HUES64 (cell line): ENCODE measurements around the gene PPP2R3B.
"Not testable (repeated sequence)": the region's sequence is repeated elsewhere in the genome, so short reads cannot be mapped to it uniquely, and the experiment has no call there.

ENCODE experiments used
- H3K27ac ChIP-seq: 2 replicates; pipeline ENCODE4 v1.7.0; 2013; ENCODE audit warnings: low read depth, low read length, inconsistent platforms
- H3K27me3 ChIP-seq: 2 replicates; pipeline ENCODE4 v1.6.1; 2013; ENCODE audit warnings: mild to moderate bottlenecking, low read length; ENCODE audit not compliant: insufficient read depth
- H3K36me3 ChIP-seq: 2 replicates; pipeline ENCODE4 v1.6.1; 2013; ENCODE audit warnings: mild to moderate bottlenecking, low read length; ENCODE audit not compliant: insufficient read depth
- H3K4me1 ChIP-seq: 2 replicates; pipeline ENCODE4 v1.6.1; 2013; ENCODE audit warnings: mild to moderate bottlenecking, low read length, moderate library complexity; ENCODE audit not compliant: insufficient read depth
- H3K4me3 ChIP-seq: 2 replicates; pipeline ENCODE4 v1.5.1; 2013; ENCODE audit warnings: mild to moderate bottlenecking, low read length, moderate library complexity
- H3K9ac ChIP-seq: 2 replicates; pipeline ENCODE4 v1.6.1; 2013; ENCODE audit warnings: mild to moderate bottlenecking, low read depth, low read length
- H3K9me3 ChIP-seq: 2 replicates; pipeline ENCODE4 v1.6.1; 2013; ENCODE audit warnings: low read depth, low read length; ENCODE audit not compliant: insufficient read depth
- WGBS: fragments of 150-250, 120-280 bp; methylation state at CpG from one replicate; pipeline ENCODE4 v1.1.7; 2013; ENCODE audit warnings: missing lambda C conversion rate; 5-methylcytosine and 5-hydroxymethylcytosine counted together

PPP2R3B gene

GRCh38 chrX:351736-352135, 35.0 kb downstream of the PPP2R3B start:
- peaks cover 39% of the 10 kb centered on the region for H3K36me3 ChIP-seq
- H3K4me3 ChIP-seq, result no peak overlapping the region
- no peak overlapping the region for H3K27ac ChIP-seq
- no peak overlapping the region for H3K9ac ChIP-seq
- 96% methylated on average over 8 of the region's 10 CpGs for WGBS
- no peaks in the 10 kb centered on the region for H3K27me3 ChIP-seq
- H3K9me3 ChIP-seq, result no peaks in the 10 kb centered on the region
- no peaks in the 10 kb centered on the region for H3K4me1 ChIP-seq

- H3K27me3 ChIP-seq, H3K4me3 ChIP-seq, H3K27ac ChIP-seq, H3K9ac ChIP-seq, H3K4me1 ChIP-seq, H3K9me3 ChIP-seq: not testable (repeated sequence)
- peaks cover 39% of the 10 kb centered on the region for H3K36me3 ChIP-seq
- WGBS, result 96% methylated on average over 8 of the region's 13 CpGs
Measured at GRCh38 chrX:351324-351641, 35.4 kb downstream of the PPP2R3B start.

GRCh38 chrX:350534-351323, 36.0 kb downstream of the PPP2R3B start:
- H3K4me1 ChIP-seq, result no peaks in the 10 kb centered on the region
- no peaks in the 10 kb centered on the region for H3K27me3 ChIP-seq
- no peaks in the 10 kb centered on the region for H3K9me3 ChIP-seq
- H3K4me3 ChIP-seq, result no peak overlapping the region
- no peak overlapping the region for H3K27ac ChIP-seq
- H3K9ac ChIP-seq, result no peak overlapping the region
- WGBS, result 96% methylated on average over 61 of the region's 61 CpGs
- peaks cover 39% of the 10 kb centered on the region for H3K36me3 ChIP-seq

- Histone ChIP-seq H3K9me3 (no peaks in the 10 kb centered on the region), H3K27me3 (no peaks in the 10 kb centered on the region), H3K27ac (no peak overlapping the region), H3K36me3 (peaks cover 35% of the 10 kb centered on the region), H3K9ac (no peak overlapping the region), H3K4me1 (no peaks in the 10 kb centered on the region), H3K4me3 (no peak overlapping the region)
- WGBS, result 94% methylated on average over 20 of the region's 20 CpGs
Measured at GRCh38 chrX:350148-350533, 36.6 kb downstream of the PPP2R3B start.

- H3K9me3 ChIP-seq, result no peaks in the 10 kb centered on the region
- H3K27ac ChIP-seq, result no peak overlapping the region
- no peaks in the 10 kb centered on the region for H3K27me3 ChIP-seq
- peaks cover 36% of the 10 kb centered on the region for H3K36me3 ChIP-seq
- no peak overlapping the region for H3K9ac ChIP-seq
- WGBS, result 94% methylated on average over 10 of the region's 10 CpGs
- H3K4me3 ChIP-seq, result no peak overlapping the region
- H3K4me1 ChIP-seq, result no peaks in the 10 kb centered on the region
Measured at GRCh38 chrX:349702-350101, 37.0 kb downstream of the PPP2R3B start.

GRCh38 chrX:349196-349595, 37.5 kb downstream of the PPP2R3B start:
- Histone ChIP-seq H3K4me3 (no peak overlapping the region), H3K36me3 (peaks cover 39% of the 10 kb centered on the region), H3K9me3 (no peaks in the 10 kb centered on the region), H3K4me1 (no peaks in the 10 kb centered on the region), H3K27me3 (no peaks in the 10 kb centered on the region), H3K9ac (no peak overlapping the region), H3K27ac (no peak overlapping the region)
- 95% methylated on average over 18 of the region's 18 CpGs for WGBS

GRCh38 chrX:348461-349117, 38.1 kb downstream of the PPP2R3B start:
- Histone ChIP-seq H3K36me3 (peaks cover 39% of the 10 kb centered on the region), H3K9me3 (no peaks in the 10 kb centered on the region), H3K4me3 (no peak overlapping the region), H3K4me1 (no peaks in the 10 kb centered on the region), H3K9ac (no peak overlapping the region), H3K27ac (no peak overlapping the region), H3K27me3 (no peaks in the 10 kb centered on the region)
- WGBS, result 92% methylated on average over 10 of the region's 11 CpGs

GRCh38 chrX:347351-348117, 39.2 kb downstream of the PPP2R3B start:
- H3K4me3 ChIP-seq, result no peak overlapping the region
- no peaks in the 10 kb centered on the region for H3K9me3 ChIP-seq
- 96% methylated on average over 59 of the region's 59 CpGs for WGBS

GRCh38 chrX:346034-346813, 40.5 kb downstream of the PPP2R3B start:
- Histone ChIP-seq H3K27ac (no peak overlapping the region), H3K4me1 (no peaks in the 10 kb centered on the region), H3K4me3 (no peak overlapping the region), H3K9me3 (no peaks in the 10 kb centered on the region), H3K27me3 (no peaks in the 10 kb centered on the region), H3K36me3 (peaks cover 32% of the 10 kb centered on the region), H3K9ac (no peak overlapping the region)
- WGBS, result 95% methylated on average over 74 of the region's 75 CpGs

More at GRCh38 chrX:347351-348117, 39.2 kb downstream of the PPP2R3B start:
- Histone ChIP-seq H3K27ac (no peak overlapping the region), H3K27me3 (no peaks in the 10 kb centered on the region), H3K4me1 (no peaks in the 10 kb centered on the region), H3K36me3 (peaks cover 36% of the 10 kb centered on the region), H3K9ac (no peak overlapping the region)

- Histone ChIP-seq H3K36me3 (peaks cover 30% of the 10 kb centered on the region), H3K9me3 (no peaks in the 10 kb centered on the region), H3K4me1 (no peaks in the 10 kb centered on the region), H3K27me3 (no peaks in the 10 kb centered on the region), H3K4me3 (no peak overlapping the region), H3K9ac (no peak overlapping the region), H3K27ac (no peak overlapping the region)
- WGBS, result 96% methylated on average over 57 of the region's 63 CpGs
Measured at GRCh38 chrX:345020-345925, 41.4 kb downstream of the PPP2R3B start.
